Trophoblast cell (in vitro differentiated cells and primary cell): ENCODE measurements around the gene OR51A4.

Experiments
- DNase-seq, 2 donors: peaks; one replicate each; pipeline ENCODE4 v3.0.0-alpha.2; 2016
- H2AFZ ChIP-seq: 2 replicates; pipeline ENCODE4 v1.6.1; 2013; ENCODE audit warnings: low read length, moderate library complexity, mild to moderate bottlenecking; ENCODE audit not compliant: insufficient read depth, poor library complexity
- H2AK5ac ChIP-seq: 2 replicates; pipeline ENCODE4 v1.6.1; 2013; ENCODE audit warnings: mild to moderate bottlenecking, low read length
- H2BK120ac ChIP-seq: 2 replicates; pipeline ENCODE4 v1.6.1; 2013; ENCODE audit warnings: low read length, mild to moderate bottlenecking, moderate library complexity; ENCODE audit not compliant: insufficient read depth, poor library complexity
- H2BK12ac ChIP-seq: 2 replicates; pipeline ENCODE4 v1.6.1; 2013; ENCODE audit warnings: mild to moderate bottlenecking, low read length, moderate library complexity
- H2BK5ac ChIP-seq: 2 replicates; pipeline ENCODE4 v1.6.1; 2013; ENCODE audit warnings: low read length, low read depth, moderate library complexity, mild to moderate bottlenecking; ENCODE audit not compliant: poor library complexity
- H3K14ac ChIP-seq: 2 replicates; pipeline ENCODE4 v1.6.1; 2013; ENCODE audit warnings: mild to moderate bottlenecking, low read length
- H3K18ac ChIP-seq: 2 replicates; pipeline ENCODE4 v1.6.1; 2013; ENCODE audit warnings: mild to moderate bottlenecking, low read length
- H3K23ac ChIP-seq: 2 replicates; pipeline ENCODE4 v1.6.1; 2013; ENCODE audit warnings: low read length
- H3K27ac ChIP-seq: 2 replicates; pipeline ENCODE4 v1.5.1; 2013; ENCODE audit warnings: low read depth, mild to moderate bottlenecking, inconsistent platforms, low read length, moderate library complexity
- H3K27me3 ChIP-seq: 2 replicates; pipeline ENCODE4 v1.6.1; 2013; ENCODE audit warnings: inconsistent platforms, mild to moderate bottlenecking, low read length, moderate library complexity; ENCODE audit not compliant: insufficient read depth
- H3K36me3 ChIP-seq, 2 experiments: 1 replicate in 1 of 2; 2 replicates in 1 of 2; pipeline ENCODE4 v1.6.1; 2013; ENCODE audit warnings: low read length in 2 of 2, mild to moderate bottlenecking in 2 of 2, moderate library complexity in 1 of 2; ENCODE audit not compliant: insufficient read depth in 2 of 2, control insufficient read depth in 1 of 2
- H3K4ac ChIP-seq: 2 replicates; pipeline ENCODE4 v1.6.1; 2013; ENCODE audit warnings: low read depth, mild to moderate bottlenecking, low read length, moderate library complexity
- H3K4me1 ChIP-seq, 2 experiments: 1 replicate in 1 of 2; 2 replicates in 1 of 2; pipeline ENCODE4 v1.6.1; 2013; ENCODE audit warnings: low read length in 2 of 2, mild to moderate bottlenecking in 2 of 2, moderate library complexity in 1 of 2; ENCODE audit not compliant: insufficient read depth in 2 of 2, control insufficient read depth in 1 of 2
- H3K4me2 ChIP-seq: 2 replicates; pipeline ENCODE4 v1.6.1; 2013; ENCODE audit warnings: inconsistent platforms, mild to moderate bottlenecking, low read length, moderate library complexity
- H3K4me3 ChIP-seq: 2 replicates; pipeline ENCODE4 v1.5.1; 2013; ENCODE audit warnings: mild to moderate bottlenecking, low read depth, low read length, inconsistent platforms
- H3K79me1 ChIP-seq: one replicate; pipeline ENCODE4 v1.6.1; 2013; ENCODE audit warnings: low read length
- H3K79me2 ChIP-seq: 2 replicates; pipeline ENCODE4 v1.6.1; 2013; ENCODE audit warnings: low read length, mild to moderate bottlenecking; ENCODE audit not compliant: control insufficient read depth, insufficient read depth, poor library complexity
- H3K9ac ChIP-seq: 2 replicates; pipeline ENCODE4 v1.6.1; 2013; ENCODE audit warnings: mild to moderate bottlenecking, low read length
- H3K9me3 ChIP-seq: 2 replicates; pipeline ENCODE4 v1.6.1; 2013; ENCODE audit warnings: low read depth, mild to moderate bottlenecking, control low read depth, inconsistent platforms, low read length; ENCODE audit not compliant: insufficient read depth
- H4K12ac ChIP-seq: 2 replicates; pipeline ENCODE4 v1.6.1; 2013; ENCODE audit warnings: low read depth, mild to moderate bottlenecking, low read length, moderate library complexity
- H4K8ac ChIP-seq: 2 replicates; pipeline ENCODE4 v1.6.1; 2013; ENCODE audit warnings: low read depth, mild to moderate bottlenecking, low read length, moderate library complexity
- H4K91ac ChIP-seq: one replicate; pipeline ENCODE4 v1.6.1; 2013; ENCODE audit warnings: low read depth, mild to moderate bottlenecking, low read length, moderate library complexity
- WGBS: extraction: QIAGEN DNeasy Blood & Tissue Kit; methylation state at CpG from one replicate; pipeline ENCODE4 v1.1.7; 2013; ENCODE audit warnings: missing lambda C conversion rate; ENCODE audit not compliant: insufficient read length, insufficient coverage; ENCODE audit errors: extremely low coverage; 5-methylcytosine and 5-hydroxymethylcytosine counted together

OR51A4 gene

GRCh38 chr11:4932751-4933150 is 14.7 kb downstream of the OR51A4 start:
- Histone ChIP-seq H3K4me2 (no peak overlapping the region), H2BK120ac (no peak overlapping the region), H4K8ac (no peak overlapping the region), H3K4me3 (no peak overlapping the region), H3K36me3 (no peaks in the 10 kb centered on the region), H3K4me1 (no peaks in the 10 kb centered on the region), H3K14ac (no peak overlapping the region), H2BK12ac (no peak overlapping the region), H2AK5ac (no peak overlapping the region), H3K79me2 (no peaks in the 10 kb centered on the region), H4K91ac (no peak overlapping the region), H4K12ac (no peak overlapping the region), H2BK5ac (no peak overlapping the region), H2AFZ (no peak overlapping the region), H3K9ac (no peak overlapping the region), H3K4ac (no peak overlapping the region), H3K9me3 (no peaks in the 10 kb centered on the region), H3K27ac (no peak overlapping the region), H3K79me1 (no peaks in the 10 kb centered on the region), H3K27me3 (no peaks in the 10 kb centered on the region), H3K18ac (no peak overlapping the region), H3K23ac (no peak overlapping the region)
- 100% methylated on average over 2 of the region's 4 CpGs for WGBS
- DNase-seq: no peak

DNA sequence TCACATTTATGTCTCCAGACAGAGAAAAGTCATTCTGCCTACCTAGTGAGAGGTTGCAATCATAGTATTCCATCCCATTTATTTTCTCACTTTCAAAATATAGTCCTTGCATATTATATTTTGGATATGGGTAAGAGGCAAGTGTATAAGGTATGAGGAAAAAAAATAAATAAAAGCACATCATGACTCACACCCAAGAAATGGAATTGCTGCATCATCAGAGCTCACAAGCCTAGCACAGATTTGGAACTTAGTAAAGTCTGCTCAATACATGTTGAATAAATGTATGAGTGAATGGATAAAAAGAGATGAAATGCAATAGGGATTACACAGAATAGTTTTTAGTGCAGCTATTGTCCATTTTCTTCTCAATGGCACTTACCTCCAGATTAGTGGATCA is 20.8 kb downstream of the OR51A4 start:
- Histone ChIP-seq H3K27ac (no peak overlapping the region), H3K18ac (no peak overlapping the region), H3K4me2 (no peak overlapping the region), H2AK5ac (no peak overlapping the region), H3K23ac (no peak overlapping the region), H4K12ac (no peak overlapping the region), H3K79me1 (no peaks in the 10 kb centered on the region), H4K8ac (no peak overlapping the region), H2BK120ac (no peak overlapping the region), H3K9ac (no peak overlapping the region), H3K27me3 (no peaks in the 10 kb centered on the region), H3K36me3 (no peaks in the 10 kb centered on the region), H2BK5ac (no peak overlapping the region), H3K79me2 (no peaks in the 10 kb centered on the region), H2BK12ac (no peak overlapping the region), H3K4me3 (no peak overlapping the region), H2AFZ (no peak overlapping the region), H3K4me1 (no peaks in the 10 kb centered on the region), H3K4ac (no peak overlapping the region), H3K9me3 (no peaks in the 10 kb centered on the region), H4K91ac (no peak overlapping the region), H3K14ac (no peak overlapping the region)
- DNase-seq: no peak

GRCh38 chr11:4924239-4924638 is 23.2 kb downstream of the OR51A4 start, which contains the start of gene OR51G1:
Gene OR51G1 (minus strand): TSS chr11:4924339. CDS start chr11:4924339, 0 bp downstream.
- Histone ChIP-seq H3K23ac (no peak within 1 kb of the TSS), H2BK12ac (no peak within 1 kb of the TSS), H2BK5ac (no peak within 1 kb of the TSS), H3K9ac (no peak within 1 kb of the TSS), H3K18ac (no peak within 1 kb of the TSS), H3K27me3 (no peaks in the 10 kb centered on the region), H3K27ac (no peak within 1 kb of the TSS), H3K4me2 (no peak within 1 kb of the TSS), H2BK120ac (no peak within 1 kb of the TSS), H4K8ac (no peak within 1 kb of the TSS), H3K9me3 (no peaks in the 10 kb centered on the region), H2AFZ (no peak within 1 kb of the TSS), H4K91ac (no peak within 1 kb of the TSS), H4K12ac (no peak within 1 kb of the TSS), H3K79me2 (no peaks in the 10 kb centered on the region), H3K4me1 (no peaks in the 10 kb centered on the region), H3K79me1 (no peaks in the 10 kb centered on the region), H3K36me3 (no peaks in the 10 kb centered on the region), H3K4me3 (no peak within 1 kb of the TSS), H2AK5ac (no peak within 1 kb of the TSS), H3K14ac (no peak within 1 kb of the TSS), H3K4ac (no peak within 1 kb of the TSS)
- no peak for DNase-seq
- no CpG with 5 or more reads among the region's 1 CpG for WGBS

- Histone ChIP-seq H4K91ac (no peak overlapping the region), H3K4ac (no peak overlapping the region), H4K12ac (no peak overlapping the region), H3K79me1 (no peaks in the 10 kb centered on the region), H3K23ac (no peak overlapping the region), H2BK5ac (no peak overlapping the region), H3K9ac (no peak overlapping the region), H3K9me3 (no peaks in the 10 kb centered on the region), H3K4me2 (no peak overlapping the region), H3K18ac (no peak overlapping the region), H3K4me3 (no peak overlapping the region), H2AK5ac (no peak overlapping the region), H2BK120ac (no peak overlapping the region), H3K36me3 (no peaks in the 10 kb centered on the region), H3K27ac (no peak overlapping the region), H2AFZ (no peak overlapping the region), H2BK12ac (no peak overlapping the region), H3K4me1 (no peaks in the 10 kb centered on the region), H3K27me3 (no peaks in the 10 kb centered on the region), H3K79me2 (no peaks in the 10 kb centered on the region), H4K8ac (no peak overlapping the region), H3K14ac (no peak overlapping the region)
- no peak for DNase-seq
- WGBS: no CpG with 5 or more reads among the region's 1 CpG
These were observed 25.1 kb downstream of the OR51A4 start for GRCh38 chr11:4922304-4922703.
